ENCODE data around the gene PRKCQ. TPM values are rescaled to one million over a fixed set of nuclear protein-coding genes. Genes with fewer than 3 reads are reported as not detected.

Gene PRKCQ
- total RNA-seq, 1 donor = under 0.01 TPM

DNA sequence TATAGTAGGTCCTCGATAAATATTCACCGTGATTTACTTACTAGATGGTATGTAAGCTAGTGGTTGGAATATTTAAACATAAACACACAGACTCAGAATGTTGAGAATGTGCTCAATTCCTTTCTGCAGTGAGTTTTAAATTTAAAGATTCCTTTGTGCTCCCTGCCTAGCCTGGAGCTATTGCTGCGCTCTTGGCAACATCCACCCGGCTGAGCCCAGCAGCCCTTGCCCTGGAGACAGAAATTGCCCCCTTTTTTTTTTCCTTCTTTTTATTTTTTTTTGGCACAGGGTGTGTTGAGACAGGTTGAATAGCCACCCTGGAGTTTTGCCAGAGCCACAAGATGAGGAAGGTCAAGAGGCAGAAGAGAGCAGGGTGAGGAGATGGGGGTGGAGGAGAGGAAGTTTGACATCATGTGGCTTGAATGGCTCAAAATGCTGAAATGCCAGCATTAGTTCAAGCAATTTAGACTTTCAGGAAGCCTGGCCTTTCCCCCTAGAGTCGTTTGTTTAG, 180.8 kb downstream of the PRKCQ start:
- no peak for TF ChIP-seq CTCF (IDR thresholded peaks at IDR 0.05; ENCODE audit: insufficient read depth, low read depth, low read length)
- DNase-seq (ENCODE audit: low read depth) = peak; percentile 59
- H3K4me3 ChIP-seq (ENCODE audit: low read depth, low read length) = no peak overlapping the region

- no peak overlapping the region for H3K4me3 ChIP-seq (ENCODE audit: low read depth, low read length)
- DNase-seq (ENCODE audit: low read depth) = no peak
- no peak for TF ChIP-seq CTCF (IDR thresholded peaks at IDR 0.05; ENCODE audit: insufficient read depth, low read depth, low read length)
Measured at GRCh38 chr10:6398399-6398798, 181.7 kb downstream of the PRKCQ start.

DNA sequence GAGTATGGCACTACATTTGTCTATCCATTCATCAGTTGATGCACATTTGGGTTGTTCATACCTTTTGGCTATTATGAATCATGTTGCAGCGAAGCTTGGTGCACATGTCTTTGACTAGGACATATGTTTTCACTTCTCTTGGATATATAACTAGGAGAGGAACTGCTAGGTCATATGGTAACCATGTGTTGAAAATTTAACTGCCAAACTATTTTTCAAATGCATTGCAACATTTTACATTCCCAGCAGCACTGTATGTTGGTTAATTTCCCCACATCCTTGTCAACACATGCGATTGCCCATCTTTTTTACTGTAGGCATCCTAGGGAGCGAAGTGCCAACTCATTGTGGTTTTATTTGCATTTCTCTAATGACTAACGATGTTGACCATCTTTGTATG, 183.4 kb downstream of the PRKCQ start:
- no peak for TF ChIP-seq CTCF (IDR thresholded peaks at IDR 0.05; ENCODE audit: insufficient read depth, low read depth, low read length)
- peak; percentile 92 for DNase-seq (ENCODE audit: low read depth)
- no peak overlapping the region for H3K4me3 ChIP-seq (ENCODE audit: low read depth, low read length)

DNA sequence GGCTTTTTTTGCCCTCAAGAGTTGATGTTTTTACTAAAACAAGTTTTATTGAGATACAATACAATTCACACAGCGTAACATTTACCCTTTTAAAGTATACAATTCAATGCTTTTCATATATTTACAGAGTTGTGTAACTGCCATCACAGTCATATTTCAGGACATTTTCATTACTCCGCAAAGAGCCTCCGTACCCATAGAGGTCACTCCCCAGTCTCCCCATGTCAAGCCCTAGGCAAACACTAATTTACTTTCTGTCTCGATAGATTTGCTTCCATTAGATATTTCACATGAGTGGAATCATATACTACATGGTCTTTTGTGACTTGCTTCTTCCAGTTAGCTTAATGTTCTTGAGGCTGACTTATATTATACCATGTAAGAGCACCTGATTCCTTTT, 183.8 kb downstream of the PRKCQ start:
- no peak for TF ChIP-seq CTCF (IDR thresholded peaks at IDR 0.05; ENCODE audit: insufficient read depth, low read depth, low read length)
- DNase-seq (ENCODE audit: low read depth) = no peak
- H3K4me3 ChIP-seq (ENCODE audit: low read depth, low read length) = no peak overlapping the region

DNA sequence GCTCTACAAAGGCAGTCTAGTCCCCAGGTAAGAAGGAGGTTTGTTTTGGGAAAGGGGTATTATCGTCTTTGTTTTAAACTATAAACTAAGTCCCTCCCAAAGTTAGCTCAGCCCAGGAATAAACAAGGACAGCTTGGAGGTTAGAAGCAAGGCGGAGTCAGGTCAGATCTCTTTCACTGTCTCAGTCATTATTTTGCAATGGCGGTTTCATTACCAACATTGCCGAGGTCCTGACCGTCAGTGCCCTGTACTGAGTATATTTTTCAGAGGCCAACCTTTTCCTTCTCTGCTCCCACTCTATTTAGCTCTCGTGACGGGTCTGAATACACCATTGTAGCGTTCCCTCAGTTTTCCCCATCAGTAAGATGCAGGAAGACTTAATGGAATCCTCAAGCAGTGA, 184.5 kb downstream of the PRKCQ start:
- no peak for DNase-seq (ENCODE audit: low read depth)
- H3K4me3 ChIP-seq (ENCODE audit: low read depth, low read length) = no peak overlapping the region
- TF ChIP-seq CTCF (IDR thresholded peaks at IDR 0.05; ENCODE audit: insufficient read depth, low read depth, low read length) = no peak

DNA sequence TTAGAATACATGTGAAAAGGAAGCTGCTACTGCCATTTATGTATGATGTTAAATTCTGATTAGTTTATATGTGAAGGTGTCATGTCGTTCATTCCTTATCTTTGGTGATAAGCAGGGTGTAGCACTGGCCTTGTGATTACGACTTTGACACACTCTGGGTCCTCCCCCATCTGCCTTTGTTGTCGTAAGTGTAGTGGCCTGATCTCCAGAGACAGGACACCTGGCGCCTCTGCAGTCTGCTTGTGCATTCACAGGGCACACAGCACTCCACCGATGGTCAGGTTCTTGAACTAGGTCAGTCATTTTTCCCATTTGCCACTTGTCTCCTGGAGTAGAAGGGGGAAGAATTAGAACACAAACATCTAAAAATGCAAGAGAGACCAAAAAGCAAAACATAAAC, 186.0 kb downstream of the PRKCQ start:
- DNase-seq (ENCODE audit: low read depth) = no peak
- no peak overlapping the region for H3K4me3 ChIP-seq (ENCODE audit: low read depth, low read length)
- TF ChIP-seq CTCF (IDR thresholded peaks at IDR 0.05; ENCODE audit: insufficient read depth, low read depth, low read length) = no peak

DNA sequence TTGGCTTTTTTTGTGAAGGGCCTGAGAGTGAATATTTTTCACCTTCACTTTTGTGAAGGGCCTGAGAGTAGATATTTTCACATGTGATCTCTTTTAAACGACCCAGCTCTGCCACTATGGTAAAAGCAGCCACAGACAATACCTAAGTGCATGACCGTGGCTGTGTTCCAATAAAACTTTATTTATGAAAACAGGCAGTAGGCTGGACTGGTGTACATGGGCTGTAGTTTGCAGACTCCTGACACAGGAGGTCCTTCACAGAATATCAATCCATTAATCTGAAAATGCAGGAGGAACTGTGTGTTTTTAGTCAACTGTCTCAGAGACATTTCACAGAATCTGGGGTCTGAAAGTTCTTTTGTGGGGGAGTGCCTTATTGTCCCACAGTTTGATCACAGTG, 186.9 kb downstream of the PRKCQ start:
- DNase-seq (ENCODE audit: low read depth) = no peak
- no peak overlapping the region for H3K4me3 ChIP-seq (ENCODE audit: low read depth, low read length)
- no peak for TF ChIP-seq CTCF (IDR thresholded peaks at IDR 0.05; ENCODE audit: insufficient read depth, low read depth, low read length)
